GM21526 (cell line): ENCODE results near the gene S1PR2.
A peak's percentile ranks its signal among the peaks of the same experiment; 100 is the strongest.
"Not testable (repeated sequence)": the region's sequence is repeated elsewhere in the genome, so short reads cannot be mapped to it uniquely, and the experiment has no call there.

Experiments used
- ATAC-seq: cut with Tn5 transposase; IDR thresholded peaks from one replicate; pipeline ENCODE4 v1.9.1; 2021; ENCODE audit warnings: moderate library complexity; ENCODE audit not compliant: unreplicated experiment, low FRiP score

The S1PR2 gene

DNA sequence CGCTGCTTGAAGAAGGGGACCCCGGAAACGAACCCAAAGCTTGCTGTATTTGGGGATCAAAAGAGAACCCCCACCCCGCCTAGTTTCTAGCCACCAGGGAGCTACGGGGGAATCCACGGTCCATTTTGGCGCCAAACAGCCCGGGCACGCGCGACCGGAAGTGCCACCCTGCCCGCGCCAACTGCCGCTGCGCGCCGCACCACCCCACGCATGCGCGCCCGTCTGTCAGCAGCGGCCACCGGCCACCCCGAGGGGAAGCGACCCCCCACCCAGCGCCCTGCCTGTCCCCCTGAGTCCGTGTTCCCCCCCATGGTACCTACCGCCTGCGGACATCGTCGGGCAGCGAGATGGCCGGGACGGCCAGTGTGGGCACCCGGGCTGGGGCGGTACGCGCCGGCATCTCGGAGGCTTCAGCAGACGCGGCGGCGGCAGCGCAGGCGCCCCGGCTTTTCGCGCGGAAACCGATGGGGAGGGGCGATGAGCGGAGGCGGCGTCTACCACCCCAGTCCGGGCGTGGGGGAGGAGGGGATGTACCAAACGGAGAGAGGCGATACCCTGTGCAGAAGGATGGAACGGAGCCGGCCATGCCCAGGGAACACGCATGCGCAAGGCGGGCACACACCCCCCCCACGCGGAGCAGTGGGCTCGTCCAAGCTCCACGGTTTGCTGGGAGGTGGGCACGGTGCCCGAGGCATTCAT lies 36.5 kb downstream of the S1PR2 start, which contains the start of gene DNMT1:
Gene DNMT1, minus strand, starts transcription at position 454 of the 699 bp plus-strand sequence. Its CDS starts 54 bp downstream, at position 400.
- peak; percentile 71 for ATAC-seq

DNA sequence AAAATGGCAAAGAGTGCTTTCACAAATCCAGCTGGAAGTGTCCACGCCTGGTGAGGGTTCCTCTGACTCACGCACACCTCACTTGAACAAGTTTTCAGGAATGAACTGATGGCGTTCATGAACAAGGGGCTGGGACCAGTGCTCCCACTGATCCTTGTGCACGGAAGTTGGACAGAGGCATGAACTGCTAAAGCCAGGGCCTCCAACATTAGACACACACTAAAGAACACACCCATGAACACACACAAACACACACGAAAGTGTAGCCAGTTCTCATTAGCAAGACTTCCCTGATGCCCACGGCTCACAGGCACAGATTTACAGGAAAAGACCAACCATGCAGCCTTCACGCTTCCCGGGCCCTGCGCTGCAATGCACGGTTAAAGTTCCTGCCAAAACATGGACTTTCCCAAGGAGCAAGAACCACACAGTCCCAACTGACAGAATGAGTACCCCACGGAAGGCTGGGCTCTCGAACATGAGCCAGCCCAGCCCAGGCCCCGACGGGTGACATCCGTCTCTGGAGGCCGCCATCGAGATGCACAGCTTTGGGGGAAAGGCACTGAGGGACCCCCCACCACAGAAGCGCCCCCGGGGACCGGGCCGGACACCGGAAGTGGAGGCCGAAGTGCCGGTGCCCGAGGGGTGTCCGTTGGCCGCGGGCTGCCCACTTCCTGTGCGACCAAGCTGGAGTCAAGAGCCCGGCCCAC lies 37.2 kb downstream of the S1PR2 start:
- peak; percentile 14 for ATAC-seq

DNA sequence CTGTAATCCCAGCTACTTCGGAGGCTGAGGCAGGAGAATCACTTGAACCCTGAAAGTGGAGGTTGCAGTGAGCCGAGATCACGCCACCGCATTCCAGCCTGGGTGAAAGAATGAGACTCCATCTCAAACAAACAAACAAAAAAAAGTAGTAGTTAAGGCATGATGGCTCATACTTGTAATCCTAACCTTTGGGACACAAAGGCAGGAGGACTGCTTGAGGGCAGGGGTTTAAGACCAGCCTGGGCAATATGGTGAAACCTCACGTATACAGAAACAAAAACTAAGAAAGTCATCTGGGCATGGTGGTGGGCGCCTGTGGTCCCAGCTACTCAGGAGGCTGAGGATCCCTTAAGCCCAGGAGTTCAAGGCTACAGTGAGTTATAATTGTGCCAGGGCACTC lies 38.2 kb downstream of the S1PR2 start:
- ATAC-seq = no peak

DNA sequence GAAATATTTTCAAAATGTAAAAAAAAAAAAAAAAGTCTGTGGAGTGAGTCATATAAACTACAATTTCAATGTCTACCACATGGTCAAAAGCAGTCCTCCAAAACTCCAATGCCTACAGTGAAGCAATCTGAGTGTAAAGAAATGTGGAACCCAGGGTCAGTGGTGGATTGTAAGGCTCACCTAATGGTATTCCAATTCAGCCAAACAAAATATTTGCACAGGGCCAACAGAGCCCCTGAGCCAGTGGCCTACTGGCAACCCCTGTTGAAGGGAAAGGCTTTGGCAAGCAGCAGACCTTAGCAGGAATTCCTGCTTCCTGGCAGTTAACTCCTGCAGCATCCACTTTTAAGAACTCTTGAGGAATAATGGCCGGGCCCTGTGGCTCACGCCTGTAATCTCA lies 39.8 kb downstream of the S1PR2 start:
- no peak for ATAC-seq

DNA sequence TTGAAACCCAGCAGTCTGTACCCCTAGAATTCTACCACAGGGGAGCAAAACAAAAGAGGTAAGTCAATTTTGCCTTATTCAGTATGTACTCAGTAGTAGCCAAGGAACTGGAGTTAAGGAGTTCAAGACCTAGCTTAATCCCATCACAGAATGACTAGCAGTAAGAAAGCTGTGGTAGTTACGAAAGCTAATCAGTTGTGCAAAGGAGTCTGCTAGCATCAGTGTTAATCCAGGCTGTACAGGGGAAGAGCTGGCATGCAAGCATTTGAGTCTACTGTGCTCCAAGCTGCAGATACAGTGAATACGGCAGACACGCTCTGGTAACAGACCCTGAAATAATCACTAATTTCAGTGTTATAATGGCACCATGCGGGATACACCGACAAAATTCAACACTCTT lies 41.1 kb downstream of the S1PR2 start:
- no peak for ATAC-seq

DNA sequence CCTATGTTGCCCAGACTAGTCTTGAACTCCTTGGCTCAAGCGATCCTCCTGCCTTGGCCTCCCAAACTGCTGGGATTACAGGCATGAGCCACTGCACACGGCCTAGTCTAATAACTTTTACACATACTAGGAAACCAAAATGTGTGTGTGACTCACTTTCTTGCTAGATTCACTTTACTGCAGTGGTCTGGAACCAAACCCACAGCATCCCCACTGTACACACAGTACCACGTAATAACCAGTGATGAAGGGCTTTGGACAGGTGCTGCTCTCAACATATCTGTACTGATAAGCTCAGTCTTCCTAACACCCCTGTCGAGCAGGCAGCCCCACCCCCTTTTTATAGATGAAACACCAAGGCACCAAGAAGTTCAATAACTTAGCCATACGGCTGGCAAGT lies 41.5 kb downstream of the S1PR2 start:
- no peak for ATAC-seq

DNA sequence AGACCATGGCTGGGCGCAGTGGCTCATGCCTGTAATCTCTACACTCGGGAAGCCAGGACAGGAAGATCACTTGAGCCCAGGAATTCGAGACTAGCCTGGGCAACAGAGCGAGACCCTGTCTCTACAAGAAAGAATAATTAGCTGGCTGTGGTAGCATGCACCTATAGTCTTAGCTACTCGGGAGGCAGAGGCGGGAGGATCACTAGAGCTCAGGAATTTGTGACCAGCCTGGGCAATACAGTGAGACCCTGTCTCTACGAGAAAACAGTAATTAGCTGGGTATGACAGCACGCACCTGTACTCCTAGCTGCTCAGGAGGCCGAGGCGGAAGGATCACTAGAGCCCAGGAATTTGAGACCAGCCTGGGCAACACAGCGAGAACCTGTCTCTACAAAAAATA lies 43.8 kb downstream of the S1PR2 start:
- ATAC-seq = no peak

DNA sequence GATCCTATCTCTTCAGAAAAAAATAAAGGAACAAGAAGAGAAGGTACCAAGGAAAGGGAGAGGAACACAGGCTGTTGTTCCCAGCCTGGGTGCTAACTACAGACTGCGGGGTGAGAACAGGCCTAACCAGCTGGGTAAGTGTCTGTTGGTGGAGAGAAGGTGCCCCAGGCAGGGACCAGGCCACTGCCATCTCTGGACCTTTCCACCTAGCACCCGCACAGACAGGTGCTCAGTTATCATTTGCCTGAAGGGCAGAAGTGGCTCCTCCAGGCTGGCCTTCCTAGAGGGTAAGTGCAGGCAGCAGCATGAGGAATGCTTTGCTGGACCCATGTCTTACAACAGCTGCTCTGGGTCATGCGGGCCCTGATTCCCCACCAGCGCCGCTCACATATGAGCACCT lies 46.5 kb downstream of the S1PR2 start:
- ATAC-seq = no peak

DNA sequence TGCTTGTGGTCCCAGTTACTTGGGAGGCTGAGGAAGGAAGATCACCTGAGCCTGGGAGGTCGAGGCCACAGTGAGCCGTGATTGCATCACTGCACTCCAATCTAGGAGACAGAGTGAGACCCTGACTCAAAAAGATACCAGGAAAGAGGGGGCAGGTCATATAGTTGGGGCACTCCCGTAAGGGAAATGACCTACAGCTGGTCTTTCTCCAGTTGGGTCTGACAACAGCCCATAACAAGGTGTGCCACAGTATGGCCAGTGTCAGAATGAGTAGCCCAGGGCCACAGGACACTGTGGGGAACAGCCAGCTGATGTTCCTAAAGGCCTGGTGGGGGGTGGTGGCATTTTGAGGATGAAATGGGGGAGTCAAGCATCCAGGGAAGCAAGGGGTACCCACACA lies 47.2 kb downstream of the S1PR2 start:
- no peak for ATAC-seq

DNA sequence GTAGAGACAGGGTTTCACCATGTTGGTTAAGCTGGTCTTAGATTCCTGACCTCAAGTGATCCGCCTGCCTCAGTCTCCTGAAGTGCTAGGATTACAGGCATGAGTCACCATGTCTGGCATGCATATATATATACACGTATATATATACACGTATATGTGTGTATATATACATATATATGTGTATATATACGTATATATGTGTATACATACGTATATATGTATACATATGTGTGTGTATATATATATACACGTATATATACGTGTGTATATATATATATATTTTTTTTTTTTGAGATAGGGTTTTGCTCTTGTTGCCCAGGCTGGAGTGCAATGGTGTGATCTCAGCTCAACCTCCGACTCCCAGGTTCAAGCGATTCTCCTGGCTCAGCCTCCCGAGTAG lies 48.3 kb downstream of the S1PR2 start:
- no peak for ATAC-seq

DNA sequence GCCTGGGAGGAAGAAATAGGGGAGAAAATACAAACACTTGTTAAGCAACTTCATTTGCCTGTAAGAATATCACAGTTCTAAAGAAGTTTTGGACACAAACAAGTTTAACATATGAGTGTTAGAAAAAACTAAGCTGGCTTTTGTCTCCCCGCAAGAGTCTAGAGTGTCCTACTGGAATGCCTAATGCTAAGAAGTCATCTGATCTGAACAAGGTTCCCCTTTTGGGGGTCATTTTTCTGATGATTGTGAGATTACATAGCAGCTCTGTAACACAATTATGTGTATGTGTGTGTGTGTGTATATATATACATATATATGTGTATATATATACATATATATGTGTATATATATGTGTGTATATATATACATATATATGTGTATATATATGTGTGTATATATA lies 49.1 kb downstream of the S1PR2 start:
- no peak for ATAC-seq

DNA sequence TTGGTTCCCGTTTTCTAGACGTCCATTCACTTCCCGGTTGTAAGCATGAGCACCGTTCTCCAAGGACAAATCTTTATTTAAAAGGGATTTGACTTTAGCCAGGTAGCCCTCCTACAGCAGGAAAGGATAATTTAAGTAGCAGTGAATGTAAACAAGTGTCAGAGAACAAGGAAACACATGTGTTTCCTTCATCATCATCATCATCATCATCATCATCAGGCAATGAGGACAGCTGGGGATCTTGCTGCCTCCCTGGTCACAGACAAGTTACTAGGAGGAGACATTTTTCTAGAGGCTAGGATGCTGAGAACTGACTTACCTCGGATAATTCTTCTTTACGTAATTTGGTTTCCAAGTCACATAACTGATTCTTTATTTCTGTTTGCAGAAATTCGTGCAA lies 50.7 kb downstream of the S1PR2 start:
- ATAC-seq = no peak

DNA sequence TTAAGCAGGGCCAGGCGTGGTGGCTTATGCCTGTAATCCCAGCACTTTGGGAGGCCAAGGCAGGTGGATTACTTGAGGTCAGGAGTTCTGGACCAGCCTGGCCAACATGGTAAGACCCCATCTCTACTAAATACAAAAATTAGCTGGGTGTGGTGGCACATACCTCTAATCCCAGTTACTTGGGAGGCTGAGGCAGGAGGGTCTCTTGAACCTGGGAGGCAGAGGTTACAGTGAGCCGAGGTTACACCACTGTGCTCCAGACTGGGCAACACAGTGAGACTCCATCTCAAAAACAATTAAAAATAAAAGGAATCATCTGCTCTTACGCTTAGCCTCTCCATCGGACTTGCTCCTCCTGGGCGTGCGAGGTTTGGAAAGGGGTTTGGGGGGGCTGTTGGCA lies 51.1 kb downstream of the S1PR2 start:
- ATAC-seq = not testable (repeated sequence)

DNA sequence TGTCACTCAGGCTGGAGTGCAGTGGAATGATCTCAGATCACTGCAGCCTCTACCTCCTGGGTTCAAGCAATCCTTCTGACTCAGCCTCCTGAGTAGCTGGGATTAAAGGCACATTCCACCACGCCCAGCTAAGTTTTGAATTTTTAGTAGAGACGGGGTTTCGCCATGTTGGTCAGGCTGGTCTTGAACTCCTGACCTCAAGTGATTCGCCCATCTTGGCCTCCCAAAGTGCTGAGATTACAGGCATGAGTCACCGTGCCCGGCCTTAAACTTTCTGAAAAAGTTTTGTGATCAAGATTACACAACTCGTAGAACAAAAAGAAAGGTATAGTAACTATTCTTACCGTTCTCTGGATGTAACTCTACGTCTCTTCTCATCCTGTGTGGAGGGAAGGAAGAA lies 57.6 kb downstream of the S1PR2 start:
- no peak for ATAC-seq
